ENCODE measurements around the gene CERS1.

The CERS1 gene

DNA sequence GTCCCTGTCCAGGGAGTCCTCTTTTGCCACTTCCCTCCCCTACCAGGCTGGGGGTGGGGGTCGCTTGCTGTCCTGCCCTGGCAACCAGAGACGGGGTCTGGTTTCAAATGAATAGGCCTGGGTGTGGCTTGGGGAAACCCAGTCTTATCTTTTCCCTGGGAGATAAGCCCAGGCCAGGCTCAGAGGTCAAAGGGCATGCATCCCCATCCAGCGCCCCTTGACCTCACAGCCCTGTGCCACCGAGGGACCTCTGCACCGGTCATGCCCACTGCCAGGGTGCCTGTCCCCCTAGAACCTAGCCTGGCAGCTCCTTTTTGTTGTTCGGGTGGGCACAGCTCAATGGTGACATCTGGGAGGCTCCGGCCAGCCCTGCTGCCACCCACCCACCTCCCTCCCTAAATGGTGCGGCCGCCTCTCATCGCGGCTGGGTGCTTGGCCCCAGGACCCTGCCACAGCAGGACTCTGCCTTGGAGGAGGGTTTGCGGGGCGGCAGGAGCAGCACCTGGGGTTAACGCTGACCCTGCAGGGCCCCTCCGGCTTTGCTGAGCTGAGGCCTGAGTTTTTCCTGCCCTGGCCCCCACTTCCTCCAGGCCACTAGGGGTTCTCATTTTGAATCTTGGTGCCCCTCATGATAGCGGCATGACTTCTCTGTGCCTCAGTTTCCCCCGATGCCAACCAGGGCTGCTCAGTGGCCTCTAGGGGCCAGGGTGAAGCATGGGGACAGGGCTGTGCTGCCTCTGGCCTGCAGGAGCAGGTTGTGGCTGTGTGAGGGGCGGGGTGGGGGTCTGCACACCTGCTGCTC, 2.9 kb upstream of the CERS1 start:
- no peak for ATAC-seq
- no peak for TF ChIP-seq CSDC2 (CRISPR knock-in tag; IDR thresholded peaks at IDR 0.05)
- TF ChIP-seq RARB (CRISPR knock-in tag; IDR thresholded peaks at IDR 0.05): no peak
- TF ChIP-seq ZNF8 (CRISPR knock-in tag; IDR thresholded peaks at IDR 0.05): no peak
- TF ChIP-seq, protein P1, sequence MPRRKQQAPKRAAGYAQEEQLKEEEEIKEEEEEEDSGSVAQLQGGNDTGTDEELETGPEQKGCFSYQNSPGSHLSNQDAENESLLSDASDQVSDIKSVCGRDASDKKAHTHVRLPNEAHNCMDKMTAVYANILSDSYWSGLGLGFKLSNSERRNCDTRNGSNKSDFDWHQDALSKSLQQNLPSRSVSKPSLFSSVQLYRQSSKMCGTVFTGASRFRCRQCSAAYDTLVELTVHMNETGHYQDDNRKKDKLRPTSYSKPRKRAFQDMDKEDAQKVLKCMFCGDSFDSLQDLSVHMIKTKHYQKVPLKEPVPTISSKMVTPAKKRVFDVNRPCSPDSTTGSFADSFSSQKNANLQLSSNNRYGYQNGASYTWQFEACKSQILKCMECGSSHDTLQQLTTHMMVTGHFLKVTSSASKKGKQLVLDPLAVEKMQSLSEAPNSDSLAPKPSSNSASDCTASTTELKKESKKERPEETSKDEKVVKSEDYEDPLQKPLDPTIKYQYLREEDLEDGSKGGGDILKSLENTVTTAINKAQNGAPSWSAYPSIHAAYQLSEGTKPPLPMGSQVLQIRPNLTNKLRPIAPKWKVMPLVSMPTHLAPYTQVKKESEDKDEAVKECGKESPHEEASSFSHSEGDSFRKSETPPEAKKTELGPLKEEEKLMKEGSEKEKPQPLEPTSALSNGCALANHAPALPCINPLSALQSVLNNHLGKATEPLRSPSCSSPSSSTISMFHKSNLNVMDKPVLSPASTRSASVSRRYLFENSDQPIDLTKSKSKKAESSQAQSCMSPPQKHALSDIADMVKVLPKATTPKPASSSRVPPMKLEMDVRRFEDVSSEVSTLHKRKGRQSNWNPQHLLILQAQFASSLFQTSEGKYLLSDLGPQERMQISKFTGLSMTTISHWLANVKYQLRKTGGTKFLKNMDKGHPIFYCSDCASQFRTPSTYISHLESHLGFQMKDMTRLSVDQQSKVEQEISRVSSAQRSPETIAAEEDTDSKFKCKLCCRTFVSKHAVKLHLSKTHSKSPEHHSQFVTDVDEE (CRISPR knock-in tag; IDR thresholded peaks at IDR 0.05): no peak
- TF ChIP-seq, protein P2, sequence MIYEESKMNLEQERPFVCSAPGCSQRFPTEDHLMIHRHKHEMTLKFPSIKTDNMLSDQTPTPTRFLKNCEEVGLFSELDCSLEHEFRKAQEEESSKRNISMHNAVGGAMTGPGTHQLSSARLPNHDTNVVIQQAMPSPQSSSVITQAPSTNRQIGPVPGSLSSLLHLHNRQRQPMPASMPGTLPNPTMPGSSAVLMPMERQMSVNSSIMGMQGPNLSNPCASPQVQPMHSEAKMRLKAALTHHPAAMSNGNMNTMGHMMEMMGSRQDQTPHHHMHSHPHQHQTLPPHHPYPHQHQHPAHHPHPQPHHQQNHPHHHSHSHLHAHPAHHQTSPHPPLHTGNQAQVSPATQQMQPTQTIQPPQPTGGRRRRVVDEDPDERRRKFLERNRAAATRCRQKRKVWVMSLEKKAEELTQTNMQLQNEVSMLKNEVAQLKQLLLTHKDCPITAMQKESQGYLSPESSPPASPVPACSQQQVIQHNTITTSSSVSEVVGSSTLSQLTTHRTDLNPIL (CRISPR knock-in tag; IDR thresholded peaks at IDR 0.05; ENCODE audit: low read depth): no peak
- no peak for TF ChIP-seq TCF4 (CRISPR knock-in tag; IDR thresholded peaks at IDR 0.05; ENCODE audit: borderline replicate concordance)
- TF ChIP-seq, protein P3, sequence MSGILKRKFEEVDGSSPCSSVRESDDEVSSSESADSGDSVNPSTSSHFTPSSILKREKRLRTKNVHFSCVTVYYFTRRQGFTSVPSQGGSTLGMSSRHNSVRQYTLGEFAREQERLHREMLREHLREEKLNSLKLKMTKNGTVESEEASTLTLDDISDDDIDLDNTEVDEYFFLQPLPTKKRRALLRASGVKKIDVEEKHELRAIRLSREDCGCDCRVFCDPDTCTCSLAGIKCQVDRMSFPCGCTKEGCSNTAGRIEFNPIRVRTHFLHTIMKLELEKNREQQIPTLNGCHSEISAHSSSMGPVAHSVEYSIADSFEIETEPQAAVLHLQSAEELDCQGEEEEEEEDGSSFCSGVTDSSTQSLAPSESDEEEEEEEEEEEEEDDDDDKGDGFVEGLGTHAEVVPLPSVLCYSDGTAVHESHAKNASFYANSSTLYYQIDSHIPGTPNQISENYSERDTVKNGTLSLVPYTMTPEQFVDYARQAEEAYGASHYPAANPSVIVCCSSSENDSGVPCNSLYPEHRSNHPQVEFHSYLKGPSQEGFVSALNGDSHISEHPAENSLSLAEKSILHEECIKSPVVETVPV (CRISPR knock-in tag; IDR thresholded peaks at IDR 0.05): no peak
- TF ChIP-seq ARNTL (CRISPR knock-in tag; IDR thresholded peaks at IDR 0.05; ENCODE audit: borderline replicate concordance, low read depth): no peak
- no peak for TF ChIP-seq OSR1 (CRISPR knock-in tag; IDR thresholded peaks at IDR 0.05)

DNA sequence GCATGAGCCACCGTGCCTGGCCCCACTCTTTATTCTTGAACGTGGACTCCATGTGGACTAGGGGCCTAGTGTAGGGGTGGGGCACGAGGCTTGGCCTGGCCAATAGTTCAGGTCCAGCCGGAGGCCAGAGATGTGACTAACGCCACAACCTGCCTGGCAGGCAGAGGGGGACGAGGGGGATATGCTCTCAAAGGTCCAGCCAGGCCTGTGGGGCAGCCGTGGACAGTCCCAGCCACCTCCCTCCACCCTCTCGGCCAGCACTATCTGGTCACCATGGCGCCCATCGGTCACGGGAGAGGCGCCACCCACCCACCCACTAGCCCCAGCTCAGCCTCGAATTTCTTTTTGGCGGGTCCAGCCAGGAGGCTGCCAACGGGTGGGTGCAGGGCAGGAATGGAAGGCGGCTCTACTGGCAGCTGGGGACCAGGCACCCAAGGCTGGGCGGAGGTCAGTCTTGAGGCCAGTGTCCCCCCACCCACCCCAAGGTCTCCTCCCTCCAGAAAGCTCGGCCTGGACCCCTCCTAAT, 2.2 kb upstream of the CERS1 start:
- TF ChIP-seq BACH2 (CRISPR knock-in tag; IDR thresholded peaks at IDR 0.05; ENCODE audit: borderline replicate concordance) (no peak), SNAI2 (CRISPR knock-in tag; IDR thresholded peaks at IDR 0.05) (no peak)
- TF ChIP-seq, protein P3 (CRISPR knock-in tag; IDR thresholded peaks at IDR 0.05): 0 out of 2 replicates have a peak, but pooled peaks have one; percentile 64
- TF ChIP-seq, protein P2 (CRISPR knock-in tag; IDR thresholded peaks at IDR 0.05; ENCODE audit: low read depth): no peak

DNA sequence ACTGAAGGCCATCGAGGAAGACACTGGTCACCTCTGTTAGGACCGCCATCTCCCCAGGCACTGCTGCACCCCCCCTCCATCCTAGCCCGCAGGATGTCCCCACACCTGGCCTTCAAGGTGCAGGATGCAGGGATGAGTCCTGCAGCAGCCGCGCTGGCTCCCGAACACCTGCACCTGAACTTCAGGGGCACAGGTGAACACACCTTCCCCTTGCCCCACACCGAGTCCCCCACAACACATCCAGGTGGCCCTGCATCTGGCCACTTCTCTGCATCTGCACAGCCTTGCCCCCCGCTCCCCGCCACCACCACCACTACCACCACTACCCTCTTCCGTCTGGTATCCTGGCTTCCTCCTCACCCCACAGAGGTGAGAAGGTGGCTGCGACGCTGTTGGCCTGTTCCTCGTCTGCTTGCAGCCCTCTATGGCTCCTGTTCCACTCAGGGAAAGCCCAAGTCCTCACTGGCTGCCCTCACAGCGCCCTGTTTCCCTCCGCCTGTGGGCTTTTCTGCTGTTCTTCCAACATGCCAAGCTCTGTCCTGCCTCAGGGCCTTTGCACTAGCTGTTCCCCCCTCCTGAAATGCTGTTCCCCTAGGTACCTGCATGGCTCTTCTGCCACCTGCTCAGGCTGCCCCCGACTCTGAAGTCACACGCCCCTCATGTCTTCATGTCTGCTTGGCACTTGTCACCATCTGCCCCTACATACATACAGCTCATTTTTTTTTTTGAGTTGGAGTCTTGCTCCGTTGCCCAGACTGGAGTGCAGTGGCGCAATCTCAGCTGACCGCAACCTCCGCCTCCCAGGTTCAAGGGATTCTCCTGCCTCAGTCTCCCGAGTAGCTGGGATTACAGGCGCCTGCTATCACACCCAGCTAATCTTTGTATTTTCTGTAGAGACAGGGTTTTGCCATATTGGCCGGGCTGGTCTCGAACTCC, 1.4 kb upstream of the CERS1 start:
- ATAC-seq: no peak
- no peak for TF ChIP-seq ZFP3 (CRISPR knock-in tag; IDR thresholded peaks at IDR 0.05)
- no peak for TF ChIP-seq ZC3H10 (CRISPR knock-in tag; IDR thresholded peaks at IDR 0.05)
- TF ChIP-seq BACH2 (CRISPR knock-in tag; IDR thresholded peaks at IDR 0.05; ENCODE audit: borderline replicate concordance): no peak
- no peak for TF ChIP-seq ARNTL (CRISPR knock-in tag; IDR thresholded peaks at IDR 0.05; ENCODE audit: borderline replicate concordance, low read depth)
- no peak for TF ChIP-seq ISL1 (CRISPR knock-in tag; IDR thresholded peaks at IDR 0.05)
- TF ChIP-seq RARB (CRISPR knock-in tag; IDR thresholded peaks at IDR 0.05): no peak
- TF ChIP-seq, protein P2 (CRISPR knock-in tag; IDR thresholded peaks at IDR 0.05; ENCODE audit: low read depth): no peak
- no peak for TF ChIP-seq ZFP30 (CRISPR knock-in tag; IDR thresholded peaks at IDR 0.05)
- no peak for TF ChIP-seq PATZ1 (CRISPR knock-in tag; IDR thresholded peaks at IDR 0.05; ENCODE audit: borderline replicate concordance)
- TF ChIP-seq, protein P1 (CRISPR knock-in tag; IDR thresholded peaks at IDR 0.05): no peak

More for the DNA sequence above, 2.2 kb upstream of the CERS1 start:
- peak; percentile 5 for ATAC-seq
